ENCODE results near the gene NME7.
"Not testable (repeated sequence)": the region's sequence is repeated elsewhere in the genome, so short reads cannot be mapped to it uniquely, and the experiment has no call there.

NME7 gene

DNA sequence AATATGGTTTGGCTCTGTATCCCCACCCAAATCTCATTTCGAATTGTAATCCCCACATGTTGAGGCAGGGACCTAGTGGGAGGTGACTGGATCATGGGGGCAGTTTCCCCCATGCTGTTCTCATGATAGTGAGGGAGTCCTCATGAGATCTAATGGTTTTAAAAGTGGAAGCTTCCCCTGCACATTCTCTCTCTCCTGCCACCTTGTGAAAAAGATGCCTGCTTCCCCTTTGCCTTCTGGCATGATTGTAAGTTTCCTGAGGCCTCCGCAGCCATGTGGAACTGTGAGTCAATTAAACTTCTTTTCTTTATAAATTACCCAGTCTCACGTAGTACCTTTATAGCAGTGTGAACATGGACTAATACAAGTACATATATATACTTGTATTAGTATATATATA, 25.5 kb downstream of the NME7 start:
- not testable (repeated sequence) for DNase-seq (ENCODE audit: low spot score)

DNA sequence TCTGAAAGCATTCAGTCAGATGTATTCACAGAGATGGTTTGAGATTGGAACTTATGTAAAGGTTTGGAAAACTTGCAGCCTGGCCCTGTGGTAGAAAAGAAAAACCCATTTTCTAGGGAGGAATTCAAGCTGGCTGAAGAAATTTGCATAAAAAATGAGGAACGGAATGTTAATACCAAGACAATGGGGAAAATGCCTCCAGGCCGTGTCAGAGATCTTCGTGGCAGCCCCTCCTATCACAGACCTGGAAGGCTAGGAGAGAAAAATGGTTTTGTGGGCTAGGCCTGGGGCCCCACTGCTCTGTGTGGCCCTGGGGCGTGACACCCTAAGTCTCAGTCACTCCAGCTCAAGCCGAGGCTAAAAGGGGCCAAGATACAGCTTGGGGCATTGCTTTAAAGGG, 26.7 kb downstream of the NME7 start:
- no peak for DNase-seq (ENCODE audit: low spot score)

DNA sequence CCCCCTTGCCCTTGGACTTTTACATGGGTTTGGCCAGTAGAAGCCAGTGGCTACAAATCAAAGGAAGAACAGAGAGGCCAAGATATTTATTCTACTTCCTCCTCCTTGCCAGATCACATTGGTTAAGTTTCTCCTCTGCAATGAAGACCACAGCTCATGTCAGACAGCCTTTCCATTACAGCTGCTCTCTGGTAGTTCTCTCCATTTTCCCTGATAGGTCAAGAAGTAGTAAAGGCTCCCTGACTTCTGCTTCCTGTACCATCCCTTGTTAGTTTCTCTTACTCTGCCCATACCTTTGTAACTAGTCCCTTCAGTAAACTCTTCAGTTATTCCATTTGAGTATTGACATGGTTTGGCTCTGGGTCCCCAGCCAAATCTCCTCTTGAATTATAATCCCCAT, 27.8 kb downstream of the NME7 start:
- no peak for DNase-seq (ENCODE audit: low spot score)

DNA sequence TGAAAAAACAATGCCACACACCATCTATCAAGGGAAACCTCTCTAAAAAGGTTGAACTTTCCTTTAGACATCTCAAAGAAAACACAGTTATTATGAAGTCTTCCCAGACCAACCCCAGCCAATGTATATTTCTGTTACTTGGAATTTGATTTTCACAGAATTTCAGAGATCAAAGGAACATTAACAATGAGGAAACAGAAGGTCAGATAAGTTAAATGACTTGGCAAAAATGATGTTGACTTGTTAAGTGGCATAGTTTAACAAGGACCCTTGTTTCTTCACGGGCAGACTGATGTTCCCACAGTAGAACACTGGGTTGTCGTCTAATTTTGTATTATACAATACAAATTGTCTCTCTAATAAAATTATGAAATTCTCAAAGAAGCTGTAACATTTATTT, 29.0 kb downstream of the NME7 start:
- no peak for DNase-seq (ENCODE audit: low spot score)

DNA sequence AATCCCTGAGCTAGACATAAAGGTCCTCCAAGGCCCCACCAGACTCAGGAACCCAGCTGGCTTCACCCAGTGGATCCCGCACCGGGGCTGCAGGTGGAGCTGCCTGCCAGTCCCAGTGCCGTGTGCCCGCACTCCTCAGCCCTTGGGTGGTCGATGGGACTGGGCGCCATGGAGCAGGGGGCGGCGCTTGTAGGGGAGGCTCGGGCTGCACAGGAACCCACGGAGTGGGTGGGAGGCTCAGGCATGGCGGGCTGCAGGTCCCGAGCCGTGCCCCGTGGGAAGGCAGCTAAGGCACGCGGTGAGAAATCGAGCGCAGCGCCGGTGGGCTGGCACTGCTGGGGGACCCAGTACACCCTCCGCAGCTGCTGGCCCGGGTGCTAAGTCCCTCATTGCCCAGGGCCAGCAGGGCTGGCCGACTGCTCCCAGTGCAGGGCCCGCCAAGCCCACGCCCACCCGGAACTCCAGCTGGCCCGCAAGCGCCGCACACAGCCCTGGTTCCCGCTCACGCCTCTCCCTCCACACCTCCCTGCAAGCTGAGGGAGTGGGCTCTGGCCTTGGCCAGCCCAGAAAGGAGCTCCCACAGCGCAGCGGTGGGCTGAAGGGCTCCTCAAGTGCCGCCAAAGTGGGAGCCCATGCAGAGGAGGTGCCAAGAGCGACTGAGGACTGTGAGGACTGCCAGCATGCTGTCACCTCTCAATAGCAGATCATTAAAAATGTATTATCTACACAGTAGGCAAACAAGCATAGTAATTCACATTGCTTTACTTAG, 30.5 kb downstream of the NME7 start:
- not testable (repeated sequence) for DNase-seq (ENCODE audit: low spot score)

DNA sequence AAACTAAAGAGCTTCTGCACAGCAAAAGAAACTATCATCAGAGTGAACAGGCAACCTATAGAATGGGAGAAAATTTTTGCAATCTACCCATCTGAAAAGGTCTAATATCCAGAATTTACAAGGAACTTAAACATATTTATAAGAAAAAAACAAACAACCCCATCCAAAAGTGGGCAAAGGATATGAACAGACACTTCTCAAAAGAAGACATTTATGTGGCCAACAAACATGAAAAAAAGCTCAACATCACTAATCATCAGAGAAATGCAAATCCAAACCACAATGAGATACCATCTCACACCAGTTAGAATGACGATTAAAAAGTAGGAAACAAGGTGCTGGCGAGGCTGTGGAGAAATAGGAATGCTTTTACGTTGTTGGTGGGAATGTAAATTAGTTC, 32.9 kb downstream of the NME7 start:
- DNase-seq (ENCODE audit: low spot score), result not testable (repeated sequence)

DNA sequence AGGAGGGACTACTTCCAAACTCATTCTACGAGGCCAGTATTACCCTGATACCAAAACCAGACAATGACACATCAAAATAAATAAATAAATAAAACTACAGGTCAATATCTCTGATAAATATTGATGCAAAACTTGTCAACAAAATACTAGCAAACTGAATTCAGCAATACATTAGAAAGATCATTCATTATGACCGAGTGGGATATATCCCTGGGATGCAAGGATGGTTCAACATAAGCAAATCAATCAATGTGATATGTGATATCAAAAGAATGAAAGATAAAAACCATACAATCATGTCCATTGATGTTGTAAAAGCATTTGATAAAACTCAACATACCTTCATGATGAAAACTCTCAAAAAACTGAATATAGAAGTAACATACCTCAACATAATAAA, 36.7 kb downstream of the NME7 start:
- DNase-seq (ENCODE audit: low spot score), result no peak

DNA sequence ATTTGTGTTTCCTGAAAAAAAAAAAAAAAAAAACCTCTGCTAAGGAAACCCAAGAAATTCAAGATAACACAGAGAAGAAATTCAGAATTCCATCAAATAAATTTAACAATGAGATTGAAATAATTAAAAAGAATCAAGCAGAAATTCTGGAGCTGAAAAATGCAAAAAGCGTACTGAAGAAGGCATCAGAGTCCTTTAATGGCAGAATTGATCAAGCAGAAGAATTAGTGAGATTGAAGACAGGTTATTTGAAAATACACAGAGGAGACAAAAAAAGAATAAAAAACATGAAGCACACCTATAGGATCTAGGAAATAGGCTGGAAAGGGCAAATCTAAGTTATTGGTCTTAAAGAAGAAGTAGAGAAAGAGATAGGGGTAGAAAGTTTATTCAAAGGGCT, 38.2 kb downstream of the NME7 start:
- DNase-seq (ENCODE audit: low spot score), result no peak

DNA sequence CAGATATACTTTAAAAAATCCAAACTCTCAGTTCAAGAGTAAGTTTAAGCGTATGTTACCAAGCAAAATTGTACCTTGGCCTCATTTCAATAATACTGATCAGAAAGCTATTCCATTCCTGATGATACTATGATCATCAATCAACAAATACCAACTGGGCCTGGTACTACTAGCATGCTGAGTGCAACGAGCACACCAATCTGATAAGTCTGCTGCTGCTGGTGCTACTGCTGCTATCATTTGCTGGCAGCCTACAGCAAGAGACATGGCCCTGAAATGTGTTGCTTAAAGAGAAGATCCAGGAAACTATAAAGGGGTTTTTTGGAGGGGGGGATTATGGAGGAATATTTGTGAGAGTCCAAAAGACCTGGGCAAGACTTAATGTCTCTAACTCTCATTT, 39.7 kb downstream of the NME7 start:
- DNase-seq (ENCODE audit: low spot score), result no peak

DNA sequence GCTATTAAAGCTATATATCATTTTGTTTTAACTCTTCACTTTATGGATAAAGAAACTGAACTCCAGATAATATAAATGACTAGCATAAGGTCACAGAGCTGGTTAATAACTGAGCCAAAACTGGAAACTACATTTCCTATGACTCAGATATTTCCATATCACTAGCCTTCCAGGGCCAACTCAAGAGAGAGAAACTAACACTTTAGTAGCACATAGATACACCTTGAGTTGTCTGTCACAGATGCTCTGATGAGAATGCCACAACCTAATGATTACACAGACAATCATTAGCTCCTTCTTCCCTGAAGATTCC, 40.7 kb downstream of the NME7 start:
- no peak for DNase-seq (ENCODE audit: low spot score)

DNA sequence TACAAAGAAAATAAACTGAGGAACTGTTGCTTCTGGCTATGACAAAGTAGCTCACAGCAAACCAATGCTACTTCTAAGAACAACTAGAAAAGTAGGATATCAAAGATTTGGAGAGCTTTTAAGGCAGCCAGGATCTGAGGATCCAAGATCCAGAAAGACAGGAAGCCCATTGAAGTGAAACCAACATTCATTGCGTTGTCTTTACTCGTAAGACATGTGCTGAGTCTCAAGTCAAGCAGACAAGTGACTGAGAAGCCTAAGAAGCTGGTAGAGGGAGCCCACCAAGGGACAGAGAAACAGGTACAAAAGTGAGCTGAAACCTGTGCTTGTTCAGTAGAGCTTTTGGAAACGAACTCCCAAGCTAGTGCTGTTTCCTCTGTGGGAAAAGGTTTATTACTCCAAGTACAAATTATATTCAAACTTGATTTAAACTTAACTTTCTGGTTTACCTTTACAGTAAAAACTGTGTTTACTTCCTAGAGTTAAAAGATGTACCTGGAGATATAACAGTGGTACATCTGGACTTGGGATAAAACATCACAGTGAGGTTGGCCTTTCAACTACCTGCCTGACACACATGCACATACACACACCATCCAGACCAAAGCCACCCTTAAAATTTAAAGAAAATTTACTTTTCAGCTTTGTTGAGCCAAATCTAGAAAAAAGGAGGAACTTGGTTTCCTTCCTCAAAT, 41.2 kb downstream of the NME7 start:
- DNase-seq (ENCODE audit: low spot score), result no peak

DNA sequence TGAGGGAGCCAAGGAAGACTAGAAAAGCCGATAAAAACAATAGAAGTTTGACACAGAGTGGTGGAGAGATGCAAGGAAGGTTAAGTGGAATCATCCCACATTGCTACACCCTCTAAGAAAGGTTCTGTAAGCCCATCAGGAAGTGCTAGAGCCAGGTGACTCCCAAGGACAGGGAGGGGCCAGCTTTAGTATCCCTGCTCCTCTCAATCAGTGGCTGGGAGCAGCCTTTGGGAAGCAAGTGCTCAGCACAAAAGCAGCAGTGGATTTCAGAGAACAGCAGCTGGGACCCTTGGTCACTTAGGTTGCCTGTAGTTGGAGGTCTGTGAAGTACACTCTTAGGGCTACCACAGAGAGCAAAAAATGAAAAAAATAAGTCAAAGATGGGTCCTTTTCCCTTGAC, 42.5 kb downstream of the NME7 start:
- no peak for DNase-seq (ENCODE audit: low spot score)

DNA sequence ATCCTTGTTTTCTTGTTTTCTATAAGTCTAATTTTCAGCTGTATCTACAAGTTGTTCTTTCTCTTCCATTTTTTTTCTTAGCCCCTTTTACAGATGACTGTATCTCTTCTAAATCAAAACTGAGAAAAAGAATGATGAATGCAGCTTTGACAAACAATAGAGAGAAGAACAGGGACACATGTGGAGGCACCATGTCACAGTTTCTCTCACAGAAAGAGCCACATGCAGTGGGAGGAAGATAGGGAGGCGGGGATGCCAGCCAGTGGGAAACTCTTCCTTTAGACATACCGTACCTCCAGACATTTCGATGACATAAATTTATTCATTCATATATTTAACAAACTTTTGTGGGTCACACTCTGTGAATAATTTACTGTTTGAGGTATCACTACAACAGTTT, 45.5 kb downstream of the NME7 start:
- DNase-seq (ENCODE audit: low spot score), result no peak

DNA sequence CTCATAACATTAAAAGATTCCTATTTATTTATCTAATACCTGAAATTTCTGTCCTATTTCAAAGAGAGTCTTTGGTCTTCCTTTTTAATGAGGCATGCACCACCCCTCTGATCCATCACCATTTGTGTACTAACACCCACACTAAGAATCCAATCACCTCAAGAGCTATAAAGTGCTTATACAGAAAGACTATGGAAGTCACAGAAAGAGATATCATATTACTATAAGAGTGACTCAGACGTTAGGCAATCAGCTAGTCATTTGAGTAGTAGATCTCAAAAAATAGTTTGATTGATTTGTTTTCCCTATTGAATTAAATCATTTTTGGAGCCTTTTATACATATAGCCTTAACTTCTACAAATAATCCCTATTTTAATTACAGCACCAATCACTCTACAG, 46.1 kb downstream of the NME7 start:
- peak; percentile 14 for DNase-seq (ENCODE audit: low spot score)

DNA sequence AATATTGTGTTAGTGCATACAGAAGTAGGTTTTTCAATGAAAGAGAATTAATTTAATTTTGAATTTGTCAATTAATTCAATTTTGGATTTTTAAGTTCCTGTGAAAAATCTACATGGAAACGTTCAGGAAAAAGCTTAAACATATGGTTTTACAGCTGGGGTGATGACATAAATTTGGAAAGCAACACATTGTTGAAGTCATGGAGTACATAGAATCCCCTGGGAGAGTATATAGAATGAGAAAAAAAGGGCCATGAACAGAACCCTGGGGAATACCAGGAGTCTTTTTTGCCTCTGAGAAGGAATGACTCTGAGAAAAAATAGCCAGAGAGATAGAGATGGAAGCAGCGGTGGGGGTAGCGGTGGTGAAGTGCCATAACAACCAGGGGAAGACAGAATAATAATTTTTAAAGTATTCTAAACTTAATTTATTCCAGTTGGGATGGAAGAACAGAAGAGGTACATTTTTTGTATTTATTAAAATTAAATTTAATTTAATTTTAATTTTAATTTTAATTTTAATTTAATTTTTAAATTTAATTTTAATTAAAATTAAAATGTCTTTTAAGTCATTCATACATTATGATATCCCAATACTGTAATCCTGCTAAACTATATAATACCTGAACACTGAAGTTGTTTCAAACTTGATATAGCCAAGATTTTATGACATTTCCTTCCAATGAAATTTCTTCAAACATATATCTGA, 48.9 kb downstream of the NME7 start:
- DNase-seq (ENCODE audit: low spot score), result no peak

DNA sequence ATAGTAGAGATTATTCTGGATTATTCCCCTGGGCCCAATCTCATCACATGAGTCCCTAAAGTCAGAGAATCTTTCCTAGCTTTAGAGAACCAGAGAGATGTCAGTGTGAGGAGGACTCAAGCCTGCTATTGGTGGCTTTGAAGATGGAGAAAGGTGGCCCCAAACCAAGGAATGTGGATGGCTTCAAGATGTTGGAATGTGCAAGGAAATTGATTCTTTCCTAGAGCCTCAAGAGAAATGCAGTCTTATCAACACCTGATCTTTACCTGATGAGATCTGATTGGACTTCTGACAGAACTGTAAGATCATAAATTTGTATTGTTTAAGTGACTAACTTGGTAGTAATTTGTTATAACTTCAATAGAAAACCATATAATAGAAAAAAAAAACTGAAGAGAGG, 51.0 kb downstream of the NME7 start:
- DNase-seq (ENCODE audit: low spot score), result no peak

DNA sequence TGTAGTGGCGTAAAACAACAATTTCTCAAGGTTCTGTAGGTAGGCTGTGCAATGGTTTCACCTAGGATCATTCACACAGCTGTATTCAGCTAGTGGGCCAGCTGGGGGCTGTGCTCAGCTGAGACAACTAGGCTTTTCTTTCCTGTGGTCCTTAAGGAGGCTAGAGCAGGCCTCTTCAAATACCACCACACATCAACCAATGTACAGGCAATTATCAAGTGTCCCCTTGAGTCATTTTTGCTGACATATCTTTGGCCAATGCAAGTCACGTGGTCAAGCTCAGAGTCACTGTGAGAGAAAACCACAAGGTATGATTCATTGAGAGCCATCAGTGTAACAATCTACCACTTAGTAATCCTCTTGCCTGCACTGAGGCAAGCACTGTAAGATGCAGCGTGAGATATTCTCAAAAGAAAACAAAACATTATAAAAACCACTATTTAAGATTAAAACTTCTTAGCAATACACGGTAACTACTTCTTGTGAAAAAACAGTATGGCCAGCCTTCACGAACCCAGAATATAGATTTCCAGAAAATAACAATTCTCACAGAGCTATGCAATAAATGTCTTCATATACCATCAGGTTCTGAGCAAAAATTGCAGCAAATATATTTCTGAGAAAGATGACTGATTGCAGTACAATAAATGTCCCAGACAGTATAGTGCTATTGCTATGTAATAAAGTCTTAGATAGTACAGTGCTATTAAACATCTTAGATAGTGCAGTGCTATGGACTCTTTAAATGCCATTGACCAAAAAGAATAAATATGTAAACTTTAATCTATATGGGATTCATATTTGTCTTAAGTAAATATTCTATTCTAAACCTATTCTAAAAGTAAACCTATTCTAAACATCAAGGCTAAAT, 55.3 kb downstream of the NME7 start:
- DNase-seq (ENCODE audit: low spot score), result peak; percentile 63

DNA sequence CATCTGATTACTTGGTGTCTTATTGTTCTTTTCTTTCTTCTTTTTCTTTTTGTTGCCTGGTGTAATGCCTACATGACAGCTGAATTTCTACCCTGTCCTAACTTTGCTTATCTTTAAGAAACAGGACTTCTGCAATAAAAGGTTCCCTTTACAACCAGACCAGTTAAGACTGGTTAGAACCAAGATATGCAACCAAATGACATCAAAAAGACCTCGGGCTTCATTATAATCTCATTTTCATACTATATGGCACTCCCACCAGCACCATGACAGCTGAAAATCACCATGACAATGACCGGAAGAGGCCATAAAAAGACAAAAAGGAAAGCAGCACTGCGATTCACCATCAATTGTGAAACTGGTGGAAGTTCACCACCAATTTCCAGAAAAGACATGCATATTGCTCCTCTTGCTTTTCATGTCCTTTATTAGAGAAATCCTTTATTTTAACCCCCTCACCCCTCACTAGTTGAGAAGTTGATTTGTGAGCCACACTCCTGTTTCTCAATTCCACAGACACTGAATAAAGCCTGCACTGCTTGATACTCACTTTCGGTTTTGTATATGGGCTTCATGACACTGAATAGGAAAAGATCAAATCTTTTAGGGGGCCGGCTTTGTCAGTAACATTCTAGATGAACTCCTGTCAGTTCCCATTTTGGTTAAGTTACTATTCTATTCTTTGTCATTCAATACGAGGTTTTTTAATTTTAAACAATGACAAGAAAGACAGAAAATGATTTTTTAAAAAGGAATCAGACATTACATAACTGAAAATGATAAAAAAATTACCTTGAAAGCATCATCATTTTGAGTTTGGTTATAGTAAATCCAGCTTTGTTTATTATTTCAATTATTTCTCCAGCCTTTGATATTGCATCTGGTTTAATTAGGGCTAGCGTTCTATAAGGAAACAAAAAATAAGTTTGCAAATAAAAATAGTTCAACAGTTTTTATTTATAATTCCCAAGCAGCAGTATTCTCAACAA, 58.1 kb downstream of the NME7 start:
- no peak for DNase-seq (ENCODE audit: low spot score)

DNA sequence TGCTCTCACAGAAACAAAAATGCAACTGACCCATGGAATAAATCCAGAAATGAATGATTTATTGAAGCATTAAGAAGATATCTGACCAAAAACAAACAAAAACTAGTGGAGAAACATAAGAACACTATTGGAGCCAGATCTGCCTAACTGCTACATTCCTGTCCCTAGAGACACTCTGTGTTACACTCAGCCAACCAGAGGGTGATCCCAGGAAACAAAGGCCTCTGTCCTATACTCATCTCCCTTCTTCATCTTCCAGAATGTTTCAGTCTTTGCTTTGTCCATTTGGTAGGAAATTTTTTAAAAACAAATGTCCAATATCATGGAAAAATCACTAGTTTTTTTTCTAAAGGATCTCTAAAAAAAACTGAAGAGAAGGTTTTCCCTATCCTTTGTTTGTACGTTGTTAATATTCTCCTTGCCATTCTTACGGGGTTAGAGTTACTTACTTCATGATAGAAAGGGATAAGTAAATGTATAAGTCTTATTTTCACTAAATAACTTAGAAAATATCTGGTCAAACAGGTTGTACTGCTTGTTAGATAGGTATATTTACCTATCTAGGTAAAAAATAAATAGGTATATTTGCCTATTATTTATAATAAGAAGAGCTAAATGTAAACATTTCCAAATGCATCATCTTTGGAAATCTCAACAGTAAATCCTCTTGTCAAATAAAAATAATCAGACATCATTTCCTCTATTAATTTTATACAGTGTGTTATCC, 59.1 kb downstream of the NME7 start:
- no peak for DNase-seq (ENCODE audit: low spot score)

DNA sequence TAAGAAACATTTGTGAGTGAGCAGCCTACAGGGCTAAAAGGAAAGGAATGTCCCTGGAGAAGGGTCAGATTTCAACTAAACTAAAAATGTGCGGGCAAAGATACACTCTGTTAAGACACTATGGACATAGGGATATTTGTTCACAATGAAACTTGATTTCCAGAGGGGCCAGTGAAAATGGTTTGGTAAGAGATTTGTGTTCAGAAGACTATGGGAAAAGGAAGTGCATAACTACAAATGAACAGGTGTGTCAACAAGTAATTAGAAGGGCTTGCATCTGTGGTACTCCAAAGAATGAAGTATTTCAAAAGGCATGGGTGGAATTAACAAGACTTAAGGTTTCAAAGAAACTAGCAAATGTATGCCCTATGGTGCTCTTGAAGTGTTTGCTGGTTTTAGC, 60.4 kb downstream of the NME7 start:
- no peak for DNase-seq (ENCODE audit: low spot score)

DNA sequence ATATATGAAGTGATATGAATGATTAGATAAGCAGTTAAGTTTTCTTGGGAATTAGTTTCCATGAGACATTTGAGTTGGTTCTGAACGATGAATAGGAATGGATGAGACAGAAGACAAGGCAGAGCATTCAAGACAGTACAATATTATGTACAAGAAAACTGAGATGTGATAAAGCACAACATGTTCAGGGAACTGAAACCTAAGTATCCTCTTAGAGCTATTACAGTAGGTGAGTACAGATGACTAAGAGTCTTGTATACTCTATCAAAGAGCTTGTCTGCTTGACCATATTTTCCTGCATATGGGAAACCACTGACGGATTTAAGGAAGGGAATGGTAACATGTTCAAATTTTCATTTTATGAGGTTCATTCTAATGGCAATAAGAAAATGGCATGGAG, 61.6 kb downstream of the NME7 start:
- no peak for DNase-seq (ENCODE audit: low spot score)

Data from LoVo (cell line).